ENCODE measurements around the gene NRG3.

The NRG3 gene

DNA sequence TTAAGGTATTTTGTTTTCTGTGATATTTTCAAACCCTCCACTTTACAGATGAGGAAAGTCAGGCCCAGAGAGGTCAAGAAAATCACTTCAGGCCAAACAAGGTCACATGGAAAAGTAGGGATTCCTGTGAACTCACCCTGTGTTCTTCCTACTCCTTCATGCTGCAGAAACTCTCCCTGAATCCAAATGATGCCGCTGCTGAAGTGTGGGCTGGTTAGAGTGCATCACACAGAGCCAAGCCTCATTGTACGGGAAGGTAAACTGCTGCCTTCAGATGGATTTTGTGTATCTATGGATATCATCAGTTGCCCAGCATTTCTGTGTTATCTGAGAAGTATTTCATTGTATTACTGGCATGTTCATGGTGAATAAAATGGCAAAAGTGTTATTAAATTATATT, 75.4 kb downstream of the NRG3 start:
- no peak for ATAC-seq
- TF ChIP-seq, protein P1, sequence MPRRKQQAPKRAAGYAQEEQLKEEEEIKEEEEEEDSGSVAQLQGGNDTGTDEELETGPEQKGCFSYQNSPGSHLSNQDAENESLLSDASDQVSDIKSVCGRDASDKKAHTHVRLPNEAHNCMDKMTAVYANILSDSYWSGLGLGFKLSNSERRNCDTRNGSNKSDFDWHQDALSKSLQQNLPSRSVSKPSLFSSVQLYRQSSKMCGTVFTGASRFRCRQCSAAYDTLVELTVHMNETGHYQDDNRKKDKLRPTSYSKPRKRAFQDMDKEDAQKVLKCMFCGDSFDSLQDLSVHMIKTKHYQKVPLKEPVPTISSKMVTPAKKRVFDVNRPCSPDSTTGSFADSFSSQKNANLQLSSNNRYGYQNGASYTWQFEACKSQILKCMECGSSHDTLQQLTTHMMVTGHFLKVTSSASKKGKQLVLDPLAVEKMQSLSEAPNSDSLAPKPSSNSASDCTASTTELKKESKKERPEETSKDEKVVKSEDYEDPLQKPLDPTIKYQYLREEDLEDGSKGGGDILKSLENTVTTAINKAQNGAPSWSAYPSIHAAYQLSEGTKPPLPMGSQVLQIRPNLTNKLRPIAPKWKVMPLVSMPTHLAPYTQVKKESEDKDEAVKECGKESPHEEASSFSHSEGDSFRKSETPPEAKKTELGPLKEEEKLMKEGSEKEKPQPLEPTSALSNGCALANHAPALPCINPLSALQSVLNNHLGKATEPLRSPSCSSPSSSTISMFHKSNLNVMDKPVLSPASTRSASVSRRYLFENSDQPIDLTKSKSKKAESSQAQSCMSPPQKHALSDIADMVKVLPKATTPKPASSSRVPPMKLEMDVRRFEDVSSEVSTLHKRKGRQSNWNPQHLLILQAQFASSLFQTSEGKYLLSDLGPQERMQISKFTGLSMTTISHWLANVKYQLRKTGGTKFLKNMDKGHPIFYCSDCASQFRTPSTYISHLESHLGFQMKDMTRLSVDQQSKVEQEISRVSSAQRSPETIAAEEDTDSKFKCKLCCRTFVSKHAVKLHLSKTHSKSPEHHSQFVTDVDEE (CRISPR knock-in tag; IDR thresholded peaks at IDR 0.05), result no peak
- TF ChIP-seq, protein P2, sequence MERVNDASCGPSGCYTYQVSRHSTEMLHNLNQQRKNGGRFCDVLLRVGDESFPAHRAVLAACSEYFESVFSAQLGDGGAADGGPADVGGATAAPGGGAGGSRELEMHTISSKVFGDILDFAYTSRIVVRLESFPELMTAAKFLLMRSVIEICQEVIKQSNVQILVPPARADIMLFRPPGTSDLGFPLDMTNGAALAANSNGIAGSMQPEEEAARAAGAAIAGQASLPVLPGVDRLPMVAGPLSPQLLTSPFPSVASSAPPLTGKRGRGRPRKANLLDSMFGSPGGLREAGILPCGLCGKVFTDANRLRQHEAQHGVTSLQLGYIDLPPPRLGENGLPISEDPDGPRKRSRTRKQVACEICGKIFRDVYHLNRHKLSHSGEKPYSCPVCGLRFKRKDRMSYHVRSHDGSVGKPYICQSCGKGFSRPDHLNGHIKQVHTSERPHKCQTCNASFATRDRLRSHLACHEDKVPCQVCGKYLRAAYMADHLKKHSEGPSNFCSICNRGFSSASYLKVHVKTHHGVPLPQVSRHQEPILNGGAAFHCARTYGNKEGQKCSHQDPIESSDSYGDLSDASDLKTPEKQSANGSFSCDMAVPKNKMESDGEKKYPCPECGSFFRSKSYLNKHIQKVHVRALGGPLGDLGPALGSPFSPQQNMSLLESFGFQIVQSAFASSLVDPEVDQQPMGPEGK (CRISPR knock-in tag; IDR thresholded peaks at IDR 0.05; ENCODE audit: borderline replicate concordance), result no peak
- TF ChIP-seq TCF4 (CRISPR knock-in tag; IDR thresholded peaks at IDR 0.05; ENCODE audit: borderline replicate concordance), result no peak

DNA sequence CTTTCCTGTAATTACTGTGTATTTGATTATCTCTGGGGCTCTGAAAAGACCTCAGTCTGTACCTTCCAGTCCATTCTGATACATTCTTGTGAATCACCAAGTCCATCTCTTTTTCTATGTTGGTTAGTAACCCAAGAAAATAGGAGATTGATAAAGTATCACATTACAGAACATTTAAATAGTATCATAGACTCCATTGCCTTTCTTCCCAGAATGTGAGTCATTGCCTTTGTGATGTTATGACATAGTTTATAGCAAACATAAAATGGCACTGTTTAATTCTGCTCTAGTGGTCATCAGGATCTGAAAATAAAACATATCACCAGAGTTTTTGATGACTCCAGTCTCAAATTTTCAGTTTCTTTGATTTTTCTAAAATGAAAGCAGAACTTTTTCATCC, 78.4 kb downstream of the NRG3 start:
- TF ChIP-seq ZNF70 (CRISPR knock-in tag; IDR thresholded peaks at IDR 0.05) (no peak), ZNF8 (CRISPR knock-in tag; IDR thresholded peaks at IDR 0.05) (no peak), ISL1 (CRISPR knock-in tag; IDR thresholded peaks at IDR 0.05) (peak; percentile 17; the same call in 1 of the 2 replicates)
- ATAC-seq, result no peak

DNA sequence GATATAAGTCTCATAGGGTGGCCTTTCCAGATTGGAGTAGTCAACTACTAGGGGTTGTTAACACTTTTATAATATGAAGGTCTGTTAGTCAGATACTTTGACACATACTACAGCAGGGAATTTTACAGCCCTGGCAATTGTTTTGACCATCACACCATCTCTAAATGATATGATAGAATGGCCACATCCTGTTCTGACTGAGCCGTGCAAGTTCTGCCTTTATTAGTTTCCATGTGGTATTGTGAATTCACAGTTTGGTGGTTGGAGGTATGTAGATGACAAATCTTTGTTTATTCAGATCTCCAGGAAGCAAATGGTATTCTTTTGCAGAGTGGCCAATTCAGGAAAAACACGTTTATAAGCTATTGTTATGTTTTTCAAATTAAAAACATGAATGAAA, 83.0 kb downstream of the NRG3 start:
- ATAC-seq, result no peak
- TF ChIP-seq ZFP30 (CRISPR knock-in tag; IDR thresholded peaks at IDR 0.05) (no peak), ZNF70 (CRISPR knock-in tag; IDR thresholded peaks at IDR 0.05) (no peak), RARB (CRISPR knock-in tag; IDR thresholded peaks at IDR 0.05) (no peak), OSR1 (CRISPR knock-in tag; IDR thresholded peaks at IDR 0.05) (no peak), ZC3H10 (CRISPR knock-in tag; IDR thresholded peaks at IDR 0.05) (no peak), ZNF565 (CRISPR knock-in tag; conservative IDR thresholded peaks at IDR 0.05; ENCODE audit: low read depth) (no peak), GLIS3 (CRISPR knock-in tag; IDR thresholded peaks at IDR 0.05) (no peak), TOX (CRISPR knock-in tag; IDR thresholded peaks at IDR 0.05; ENCODE audit: borderline replicate concordance) (no peak), ESRRG (CRISPR knock-in tag; IDR thresholded peaks at IDR 0.05) (no peak), ARNTL (CRISPR knock-in tag; IDR thresholded peaks at IDR 0.05; ENCODE audit: borderline replicate concordance, low read depth) (no peak), PPARA (CRISPR knock-in tag; IDR thresholded peaks at IDR 0.05; ENCODE audit: borderline replicate concordance) (no peak), TCF4 (CRISPR knock-in tag; IDR thresholded peaks at IDR 0.05; ENCODE audit: borderline replicate concordance) (no peak), SNAI2 (CRISPR knock-in tag; IDR thresholded peaks at IDR 0.05) (no peak), CSDC2 (CRISPR knock-in tag; IDR thresholded peaks at IDR 0.05) (no peak)
- TF ChIP-seq, protein P1 (CRISPR knock-in tag; IDR thresholded peaks at IDR 0.05), result no peak
- TF ChIP-seq, protein P3, sequence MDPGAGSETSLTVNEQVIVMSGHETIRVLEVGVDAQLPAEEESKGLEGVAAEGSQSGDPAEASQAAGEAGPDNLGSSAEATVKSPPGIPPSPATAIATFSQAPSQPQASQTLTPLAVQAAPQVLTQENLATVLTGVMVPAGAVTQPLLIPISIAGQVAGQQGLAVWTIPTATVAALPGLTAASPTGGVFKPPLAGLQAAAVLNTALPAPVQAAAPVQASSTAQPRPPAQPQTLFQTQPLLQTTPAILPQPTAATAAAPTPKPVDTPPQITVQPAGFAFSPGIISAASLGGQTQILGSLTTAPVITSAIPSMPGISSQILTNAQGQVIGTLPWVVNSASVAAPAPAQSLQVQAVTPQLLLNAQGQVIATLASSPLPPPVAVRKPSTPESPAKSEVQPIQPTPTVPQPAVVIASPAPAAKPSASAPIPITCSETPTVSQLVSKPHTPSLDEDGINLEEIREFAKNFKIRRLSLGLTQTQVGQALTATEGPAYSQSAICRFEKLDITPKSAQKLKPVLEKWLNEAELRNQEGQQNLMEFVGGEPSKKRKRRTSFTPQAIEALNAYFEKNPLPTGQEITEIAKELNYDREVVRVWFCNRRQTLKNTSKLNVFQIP (CRISPR knock-in tag; IDR thresholded peaks at IDR 0.05; ENCODE audit: borderline replicate concordance, low read depth), result no peak
- TF ChIP-seq, protein P4, sequence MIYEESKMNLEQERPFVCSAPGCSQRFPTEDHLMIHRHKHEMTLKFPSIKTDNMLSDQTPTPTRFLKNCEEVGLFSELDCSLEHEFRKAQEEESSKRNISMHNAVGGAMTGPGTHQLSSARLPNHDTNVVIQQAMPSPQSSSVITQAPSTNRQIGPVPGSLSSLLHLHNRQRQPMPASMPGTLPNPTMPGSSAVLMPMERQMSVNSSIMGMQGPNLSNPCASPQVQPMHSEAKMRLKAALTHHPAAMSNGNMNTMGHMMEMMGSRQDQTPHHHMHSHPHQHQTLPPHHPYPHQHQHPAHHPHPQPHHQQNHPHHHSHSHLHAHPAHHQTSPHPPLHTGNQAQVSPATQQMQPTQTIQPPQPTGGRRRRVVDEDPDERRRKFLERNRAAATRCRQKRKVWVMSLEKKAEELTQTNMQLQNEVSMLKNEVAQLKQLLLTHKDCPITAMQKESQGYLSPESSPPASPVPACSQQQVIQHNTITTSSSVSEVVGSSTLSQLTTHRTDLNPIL (CRISPR knock-in tag; IDR thresholded peaks at IDR 0.05; ENCODE audit: low read depth), result no peak
